ENCODE data around the gene TLCD3B.
A peak's percentile ranks its signal among the peaks of the same experiment; 100 is the strongest.

The TLCD3B gene

GRCh38 chr16:30003670-30004423, 27.2 kb downstream of the TLCD3B start:
- DNase-seq = no peak

GRCh38 chr16:30002614-30003346, 28.3 kb downstream of the TLCD3B start:
- no peak for DNase-seq

- DNase-seq = no peak
Measured at GRCh38 chr16:30000735-30001631, 30.1 kb downstream of the TLCD3B start.

- no peak for DNase-seq
Measured at GRCh38 chr16:29999605-30000004, 31.5 kb downstream of the TLCD3B start.

- no peak for DNase-seq
Measured at GRCh38 chr16:29996766-29997250, 34.3 kb downstream of the TLCD3B start.

- peak; percentile 99 for DNase-seq
Measured at GRCh38 chr16:29995911-29996765, 34.9 kb downstream of the TLCD3B start, which contains the start of gene INO80E. TSS of gene INO80E (plus strand) at chr16:29996241. CDS start at chr16:29996311, 70 bp downstream.

GRCh38 chr16:29995324-29995910, 35.7 kb downstream of the TLCD3B start, which contains the start of gene HIRIP3:
TSS of gene HIRIP3 (minus strand) at chr16:29995617. CDS start at chr16:29995605, 12 bp downstream.
- DNase-seq = peak; percentile 73

GRCh38 chr16:29994600-29995323, 36.3 kb downstream of the TLCD3B start:
- DNase-seq = no peak

- no peak for DNase-seq
Measured at GRCh38 chr16:29993903-29994599, 37.0 kb downstream of the TLCD3B start.

- DNase-seq = no peak
Measured at GRCh38 chr16:29993191-29993902, 37.7 kb downstream of the TLCD3B start.

GRCh38 chr16:29992344-29992967, 38.6 kb downstream of the TLCD3B start:
- no peak for DNase-seq

- DNase-seq = no peak
Measured at GRCh38 chr16:29991571-29991904, 39.5 kb downstream of the TLCD3B start.

GRCh38 chr16:29990883-29991570, 40.0 kb downstream of the TLCD3B start:
- no peak for DNase-seq

GRCh38 chr16:29990034-29990433, 41.0 kb downstream of the TLCD3B start:
- DNase-seq = no peak

GRCh38 chr16:29989111-29989858, 41.8 kb downstream of the TLCD3B start:
- no peak for DNase-seq

GRCh38 chr16:29988346-29989075, 42.6 kb downstream of the TLCD3B start:
- no peak for DNase-seq

Measured in activated CD4-positive, alpha-beta T cell treated with anti-CD3 and anti-CD28 coated beads for 1 hour (primary cell).